HG02571 (cell line): Measurements from ENCODE around the gene SRC.
"Not testable (repeated sequence)": the region's sequence is repeated elsewhere in the genome, so short reads cannot be mapped to it uniquely, and the experiment has no call there.

ENCODE experiments used
- ATAC-seq: cut with Tn5 transposase; IDR thresholded peaks from one replicate; pipeline ENCODE4 v1.9.1; 2021; ENCODE audit warnings: mild to moderate bottlenecking, moderate library complexity; ENCODE audit not compliant: unreplicated experiment

SRC gene

GRCh38 chr20:37361336-37361735, 15.4 kb downstream of the SRC start:
- no peak for ATAC-seq

- no peak for ATAC-seq
Observed at GRCh38 chr20:37362231-37362792, 16.4 kb downstream of the SRC start.

DNA sequence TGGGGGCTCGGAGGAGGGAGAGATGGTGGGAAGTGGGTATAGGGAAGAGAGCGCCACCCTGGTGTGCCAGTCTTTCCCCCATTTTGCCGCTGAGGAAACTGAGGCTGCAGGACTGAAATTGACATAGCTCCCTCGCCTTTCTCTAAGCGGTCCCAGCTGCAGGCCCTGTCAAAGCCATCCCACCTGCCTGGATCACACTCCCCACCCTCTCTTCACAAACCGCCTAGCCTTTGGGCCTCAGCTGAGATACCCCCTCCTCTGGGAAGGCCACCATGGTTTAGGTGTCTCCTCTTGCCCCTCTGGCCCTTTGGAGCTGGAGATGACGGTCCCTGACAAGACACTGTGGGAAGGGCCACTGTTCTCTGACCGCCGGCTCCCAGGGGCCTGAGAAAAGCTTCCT, 16.9 kb downstream of the SRC start:
- ATAC-seq: no peak

- ATAC-seq: no peak
Observed at GRCh38 chr20:37363221-37364012, 17.5 kb downstream of the SRC start.

GRCh38 chr20:37364013-37364926, 18.3 kb downstream of the SRC start:
- ATAC-seq: no peak

GRCh38 chr20:37364927-37365272, 19.0 kb downstream of the SRC start:
- no peak for ATAC-seq

DNA sequence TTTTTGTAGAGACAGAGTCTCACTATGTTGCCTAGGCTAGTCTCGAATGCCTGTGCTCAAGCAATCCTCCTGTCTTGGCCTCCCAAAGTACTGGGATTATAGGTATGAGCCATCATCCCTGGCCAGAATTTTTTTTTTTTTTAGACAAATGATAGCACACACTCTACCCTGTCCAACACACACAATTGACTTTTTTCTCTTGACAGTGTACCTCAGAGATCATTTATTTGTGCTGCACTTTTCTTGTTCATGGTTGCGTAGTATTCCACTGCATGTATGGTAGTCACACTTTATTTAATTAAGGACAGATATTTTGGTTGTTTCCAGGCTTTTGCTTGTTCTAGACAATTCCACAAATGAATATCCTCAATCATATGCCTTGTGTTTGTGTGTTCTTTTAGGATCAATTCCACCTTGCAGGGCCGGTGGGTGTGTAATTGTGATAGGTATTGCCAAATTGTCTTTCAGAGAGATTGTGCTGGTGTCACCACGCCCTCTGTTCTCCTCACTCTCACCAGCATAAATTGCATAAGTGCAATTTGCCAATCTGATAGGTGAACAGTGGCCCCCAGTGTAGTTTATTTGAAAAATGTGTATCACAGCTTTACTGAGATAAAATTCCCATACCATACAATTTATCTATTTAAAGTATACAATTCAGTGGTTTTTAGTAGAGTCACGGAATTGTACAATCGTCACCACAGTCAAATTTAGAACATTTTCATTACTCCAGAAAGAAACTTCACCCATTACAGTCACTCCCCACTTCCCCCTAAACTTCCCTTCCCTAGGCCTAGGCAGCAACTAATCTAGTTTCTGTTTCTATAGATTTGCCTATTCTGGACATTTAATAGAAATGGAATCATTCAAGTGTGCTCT, 20.1 kb downstream of the SRC start:
- ATAC-seq: no peak

- ATAC-seq: no peak
Observed at GRCh38 chr20:37366743-37367142, 20.8 kb downstream of the SRC start.

DNA sequence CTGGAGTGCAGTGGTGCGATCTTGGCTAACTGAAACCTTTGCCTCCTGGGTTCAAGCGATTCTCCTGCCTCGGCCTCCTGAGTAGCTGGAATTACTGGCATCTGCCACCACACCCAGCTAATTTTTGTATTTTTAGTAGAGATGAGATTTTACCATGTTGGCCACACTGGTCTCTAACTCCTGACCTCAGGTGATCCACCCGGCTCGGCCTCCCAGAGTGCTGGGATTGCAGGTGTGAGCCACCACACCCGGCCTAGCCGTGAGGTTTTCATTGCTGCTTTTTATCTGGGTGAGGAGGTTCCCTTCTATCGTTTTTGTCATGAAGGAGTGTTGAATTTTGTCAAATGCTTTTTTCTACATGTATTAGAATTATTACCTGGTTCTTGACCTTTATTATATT, 23.9 kb downstream of the SRC start:
- no peak for ATAC-seq

- ATAC-seq: not testable (repeated sequence)
Observed at GRCh38 chr20:37371845-37372244, 25.9 kb downstream of the SRC start.

- no peak for ATAC-seq
Observed at GRCh38 chr20:37372441-37372840, 26.5 kb downstream of the SRC start.

- ATAC-seq: no peak
Observed at GRCh38 chr20:37373020-37373598, 27.2 kb downstream of the SRC start.

DNA sequence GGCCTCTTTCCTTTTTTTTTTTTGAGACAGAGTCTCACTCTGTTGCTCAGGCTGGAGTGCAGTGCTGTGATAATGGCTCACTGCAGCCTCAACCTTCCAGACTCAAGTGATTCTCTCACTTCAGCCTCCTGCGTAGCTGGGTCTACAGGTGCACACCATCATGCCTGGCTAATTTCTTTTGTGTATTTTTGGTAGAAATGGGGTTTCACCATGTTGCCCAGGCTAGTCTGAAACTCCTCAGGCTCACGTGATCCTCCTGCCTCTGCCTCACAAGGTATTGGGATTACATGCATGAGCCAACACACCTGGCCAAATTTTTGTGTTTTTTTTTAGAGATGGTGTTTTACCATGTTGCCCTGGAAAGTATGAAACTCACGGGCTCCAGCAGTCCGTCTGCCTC, 29.3 kb downstream of the SRC start:
- peak; percentile 47 for ATAC-seq

GRCh38 chr20:37376324-37376723, 30.4 kb downstream of the SRC start:
- ATAC-seq: no peak

- no peak for ATAC-seq
Observed at GRCh38 chr20:37376791-37377190, 30.9 kb downstream of the SRC start.

GRCh38 chr20:37377346-37378081, 31.6 kb downstream of the SRC start:
- ATAC-seq: no peak

DNA sequence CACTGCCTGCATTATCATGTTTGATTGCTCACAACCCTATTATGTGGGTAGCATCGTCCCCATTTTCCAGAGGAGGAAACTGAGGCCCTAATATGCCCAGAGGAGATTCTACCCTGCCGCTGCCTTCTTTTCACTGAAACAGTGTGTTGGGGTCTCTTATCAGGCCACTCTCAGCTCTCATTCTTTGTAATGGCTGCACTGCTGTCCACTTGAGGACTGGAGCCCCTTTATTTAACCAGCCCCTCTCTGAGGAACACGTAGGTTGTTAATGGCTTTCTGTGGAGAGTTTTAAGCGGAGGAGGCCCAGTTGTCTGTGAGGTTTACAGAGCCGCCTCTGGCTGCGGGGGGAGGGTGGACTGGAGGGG, 32.5 kb downstream of the SRC start:
- no peak for ATAC-seq

- ATAC-seq: no peak
Observed at GRCh38 chr20:37378785-37379598, 33.1 kb downstream of the SRC start.
